Measurements from ENCODE around the gene CACNB2.

- TF ChIP-seq POLR2AphosphoS5 (IDR thresholded peaks at IDR 0.05), result no peak
- TF ChIP-seq, protein P1, sequence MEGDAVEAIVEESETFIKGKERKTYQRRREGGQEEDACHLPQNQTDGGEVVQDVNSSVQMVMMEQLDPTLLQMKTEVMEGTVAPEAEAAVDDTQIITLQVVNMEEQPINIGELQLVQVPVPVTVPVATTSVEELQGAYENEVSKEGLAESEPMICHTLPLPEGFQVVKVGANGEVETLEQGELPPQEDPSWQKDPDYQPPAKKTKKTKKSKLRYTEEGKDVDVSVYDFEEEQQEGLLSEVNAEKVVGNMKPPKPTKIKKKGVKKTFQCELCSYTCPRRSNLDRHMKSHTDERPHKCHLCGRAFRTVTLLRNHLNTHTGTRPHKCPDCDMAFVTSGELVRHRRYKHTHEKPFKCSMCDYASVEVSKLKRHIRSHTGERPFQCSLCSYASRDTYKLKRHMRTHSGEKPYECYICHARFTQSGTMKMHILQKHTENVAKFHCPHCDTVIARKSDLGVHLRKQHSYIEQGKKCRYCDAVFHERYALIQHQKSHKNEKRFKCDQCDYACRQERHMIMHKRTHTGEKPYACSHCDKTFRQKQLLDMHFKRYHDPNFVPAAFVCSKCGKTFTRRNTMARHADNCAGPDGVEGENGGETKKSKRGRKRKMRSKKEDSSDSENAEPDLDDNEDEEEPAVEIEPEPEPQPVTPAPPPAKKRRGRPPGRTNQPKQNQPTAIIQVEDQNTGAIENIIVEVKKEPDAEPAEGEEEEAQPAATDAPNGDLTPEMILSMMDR (IDR thresholded peaks at IDR 0.05), result no peak
- TF ChIP-seq POLR2A (IDR thresholded peaks at IDR 0.05; ENCODE audit: low read depth), result no peak
Observed at GRCh38 chr10:18345308-18345707, 205.1 kb downstream of the CACNB2 start.

Measured in esophagus muscularis mucosa (tissue), 3 donors.